Measurements from ENCODE around the gene TCF4.
A peak's percentile ranks its signal among the peaks of the same experiment; 100 is the strongest.

- no peak for TF ChIP-seq EZH2phosphoT487 (IDR thresholded peaks at IDR 0.05; ENCODE audit: borderline replicate concordance, low read depth)
- peak; percentile 89 for TF ChIP-seq RCOR1 (IDR thresholded peaks at IDR 0.05; ENCODE audit: low read length)
Observed at GRCh38 chr18:55577812-55578539, 10.0 kb downstream of the TCF4 start.
